WI38 (cell line): ENCODE data around the gene SLC39A7.
A peak's percentile ranks its signal among the peaks of the same experiment; 100 is the strongest.

Experiments used
- H3K4me3 ChIP-seq: 2 replicates; pipeline ENCODE4 v1.5.1; 2011; ENCODE audit warnings: low read depth, mild to moderate bottlenecking, control low read depth, low read length
- CTCF ChIP-seq: IDR thresholded peaks from 2 replicates; pipeline ENCODE4 v1.5.1; 2012; ENCODE audit warnings: low read depth, mild to moderate bottlenecking, control low read depth, low read length

SLC39A7 gene

GRCh38 chr6:33236328-33236727, 35.7 kb downstream of the SLC39A7 start:
- no peak overlapping the region for H3K4me3 ChIP-seq
- no peak for TF ChIP-seq CTCF

- no peak for TF ChIP-seq CTCF
- no peak overlapping the region for H3K4me3 ChIP-seq
These were observed 36.2 kb downstream of the SLC39A7 start for GRCh38 chr6:33236852-33237251.

- TF ChIP-seq CTCF: no peak
These were observed 37.1 kb downstream of the SLC39A7 start for GRCh38 chr6:33237741-33238140.

GRCh38 chr6:33241968-33242367, 41.3 kb downstream of the SLC39A7 start:
- TF ChIP-seq CTCF: no peak
- H3K4me3 ChIP-seq: no peak overlapping the region

More at GRCh38 chr6:33237741-33238140, 37.1 kb downstream of the SLC39A7 start:
- H3K4me3 ChIP-seq: no peak overlapping the region

- no peak overlapping the region for H3K4me3 ChIP-seq
- no peak for TF ChIP-seq CTCF
These were observed 42.8 kb downstream of the SLC39A7 start for GRCh38 chr6:33243476-33243875.

- peak overlapping the region; percentile 50 for H3K4me3 ChIP-seq
- peak; percentile 86 for TF ChIP-seq CTCF
These were observed 47.4 kb downstream of the SLC39A7 start for GRCh38 chr6:33247977-33248642.

GRCh38 chr6:33248643-33248931, 47.9 kb downstream of the SLC39A7 start:
- peak overlapping the region; percentile 50 for H3K4me3 ChIP-seq
- TF ChIP-seq CTCF: no peak
